PC-9 (cell line): ENCODE results near the gene PTPRM. TPM values are rescaled to one million over a fixed set of nuclear protein-coding genes. Genes with fewer than 3 reads are reported as not detected.

Source experiments
- BruUV-seq: library from RNA; stranded (reverse); fragments of 400-500 nt; replicated peaks from 2 replicates; lab custom pipeline; 2021; lab: Mats Ljungman, UMichigan
- CTCF ChIA-PET: fragments of 300-600 bp; sonication (Branson Sonifier 250); formaldehyde crosslinking; loops from one replicate; lab custom pipeline; 2022; ENCODE audit warnings: antibody characterized with exemption; lab: Charles Lee
- POLR2A ChIA-PET: fragments of 300-600 bp; sonication (Branson Sonifier 250); formaldehyde crosslinking; loops from one replicate; lab custom pipeline; 2022; ENCODE audit warnings: antibody characterized with exemption; ENCODE audit not compliant: unreplicated experiment; lab: Charles Lee
- DNase-seq, 2 experiments: peaks; one replicate each; pipeline versions ENCODE4 v3.0.0 to v3.0.0-alpha.2; 2015 to 2022; ENCODE audit warnings: mixed read lengths in 1 of 2
- H2AFZ ChIP-seq: fragments of 200-600 bp; sonication (generic); 2 replicates; pipeline ENCODE4 v1.8.1; 2017; ENCODE audit warnings: antibody characterized with exemption
- H3F3A ChIP-seq: fragments of 200-600 bp; sonication (generic); 2 replicates; pipeline ENCODE4 v1.8.1; 2017; ENCODE audit warnings: antibody characterized with exemption, mild to moderate bottlenecking, low read depth; ENCODE audit not compliant: insufficient read depth
- H3K27ac ChIP-seq: fragments of 200-600 bp; sonication (generic); 2 replicates; pipeline ENCODE4 v1.6.1; 2016; ENCODE audit warnings: mixed run types
- H3K27me3 ChIP-seq: fragments of 200-600 bp; sonication (generic); 2 replicates; pipeline ENCODE4 v1.6.1; 2016; ENCODE audit warnings: low read depth, mixed run types; ENCODE audit not compliant: insufficient read depth
- H3K36me3 ChIP-seq: fragments of 200-600 bp; sonication (generic); 2 replicates; pipeline ENCODE4 v1.6.1; 2016; ENCODE audit warnings: low read depth, mixed run types
- H3K4me1 ChIP-seq: fragments of 200-600 bp; sonication (generic); replicated peaks from 2 replicates; pipeline ENCODE4 v1.6.1; 2016; ENCODE audit warnings: mixed run types; ENCODE audit not compliant: insufficient read depth
- H3K4me2 ChIP-seq: fragments of 200-600 bp; sonication (generic); 2 replicates; pipeline ENCODE4 v1.6.1; 2017; ENCODE audit warnings: mixed run types
- H3K4me3 ChIP-seq: fragments of 200-600 bp; sonication (generic); 2 replicates; pipeline ENCODE4 v1.6.1; 2016; ENCODE audit warnings: mixed run types
- H3K79me2 ChIP-seq: fragments of 200-600 bp; sonication (generic); 2 replicates; pipeline ENCODE4 v1.6.1; 2017; ENCODE audit warnings: low read depth, mixed run types
- H3K9me2 ChIP-seq: fragments of 200-600 bp; sonication (generic); 2 replicates; pipeline ENCODE4 v1.8.1; 2017; ENCODE audit warnings: mild to moderate bottlenecking; ENCODE audit not compliant: insufficient read depth
- H3K9me3 ChIP-seq: fragments of 200-600 bp; sonication (generic); 2 replicates; pipeline ENCODE4 v1.8.1; 2016; ENCODE audit warnings: low read depth; ENCODE audit not compliant: insufficient read depth
- H4K20me1 ChIP-seq: fragments of 200-600 bp; sonication (generic); 2 replicates; pipeline ENCODE4 v1.8.1; 2017; ENCODE audit not compliant: insufficient read depth
- CTCF ChIP-seq: fragments of 200-600 bp; sonication (generic); conservative IDR thresholded peaks from 2 replicates; pipeline ENCODE4 v1.6.1; 2017; ENCODE audit warnings: mixed run types, antibody characterized with exemption, mild to moderate bottlenecking, moderate library complexity
- EZH2 ChIP-seq: fragments of 200-600 bp; sonication (generic); IDR thresholded peaks from 2 replicates; pipeline ENCODE4 v1.8.0; 2017; ENCODE audit warnings: antibody characterized with exemption, low read depth
- intact Hi-C: fragments of 100-400 bp; cut with micrococcal nuclease; formaldehyde crosslinking; loops from one replicate; pipeline ENCODE4 v1.10.0; 2022; ENCODE audit not compliant: unreplicated experiment
- total RNA-seq: library from RNA; stranded (reverse); gene quantifications from 2 replicates; pipeline ENCODE4 v1.2.3, GENCODE V29; 2021

The PTPRM gene
- total RNA-seq, 1 experiment from 2014 or later: 32.5 TPM

GRCh38 chr18:7979714-7980113 is 412.6 kb downstream of the PTPRM start:
- H3K79me2 ChIP-seq: no peaks in the 10 kb centered on the region
- no peak overlapping the region for H2AFZ ChIP-seq
- no peaks in the 10 kb centered on the region for H4K20me1 ChIP-seq
- CTCF ChIA-PET: no interaction called here
- no peaks in the 10 kb centered on the region for H3K9me2 ChIP-seq
- peaks cover 8% of the 10 kb centered on the region; the same call in 1 of the 2 replicates for H3K4me1 ChIP-seq
- no peaks in the 10 kb centered on the region for H3F3A ChIP-seq
- no peak overlapping the region for H3K27ac ChIP-seq
- TF ChIP-seq EZH2 (no peak), CTCF (no peak)
- POLR2A ChIA-PET: no interaction called here
- no peaks in the 10 kb centered on the region for H3K27me3 ChIP-seq
- no peak for DNase-seq
- H3K36me3 ChIP-seq: no peaks in the 10 kb centered on the region
- BruUV-seq: no TSS peak
- intact Hi-C loops: loop anchor here (10.0 kb wide), 1 partner anchor 505 kb away; no protein-coding TSS in a partner anchor
- H3K4me3 ChIP-seq: no peak overlapping the region
- H3K9me3 ChIP-seq: no peaks in the 10 kb centered on the region
- H3K4me2 ChIP-seq: no peak overlapping the region

GRCh38 chr18:7980136-7980535 is 413.0 kb downstream of the PTPRM start:
- H3K27me3 ChIP-seq: no peaks in the 10 kb centered on the region
- no peaks in the 10 kb centered on the region for H4K20me1 ChIP-seq
- H3K9me2 ChIP-seq: no peaks in the 10 kb centered on the region
- no peak overlapping the region for H3K27ac ChIP-seq
- H3K36me3 ChIP-seq: no peaks in the 10 kb centered on the region
- H2AFZ ChIP-seq: no peak overlapping the region
- no peak for DNase-seq
- H3K9me3 ChIP-seq: no peaks in the 10 kb centered on the region
- H3F3A ChIP-seq: no peaks in the 10 kb centered on the region
- peaks cover 8% of the 10 kb centered on the region; the same call in 1 of the 2 replicates for H3K4me1 ChIP-seq
- ChIA-PET POLR2A (no interaction called here), CTCF (no interaction called here)
- H3K4me3 ChIP-seq: no peak overlapping the region
- intact Hi-C loops: no loop called here
- H3K4me2 ChIP-seq: no peak overlapping the region
- no peaks in the 10 kb centered on the region for H3K79me2 ChIP-seq
- no peak for TF ChIP-seq EZH2
- TF ChIP-seq CTCF: 0 out of 2 replicates have a peak, but pooled peaks have one; percentile 28
- BruUV-seq: no TSS peak

GRCh38 chr18:7980656-7981055 is 413.5 kb downstream of the PTPRM start:
- TF ChIP-seq CTCF (no peak), EZH2 (no peak)
- no peak for DNase-seq
- H4K20me1 ChIP-seq: no peaks in the 10 kb centered on the region
- no peak overlapping the region for H3K4me2 ChIP-seq
- no peaks in the 10 kb centered on the region for H3K27me3 ChIP-seq
- H2AFZ ChIP-seq: no peak overlapping the region
- no peak overlapping the region for H3K4me3 ChIP-seq
- ChIA-PET POLR2A (no interaction called here), CTCF (no interaction called here)
- H3F3A ChIP-seq: no peaks in the 10 kb centered on the region
- H3K36me3 ChIP-seq: no peaks in the 10 kb centered on the region
- no peak overlapping the region for H3K27ac ChIP-seq
- H3K4me1 ChIP-seq: peaks cover 8% of the 10 kb centered on the region; the same call in 1 of the 2 replicates
- BruUV-seq: no TSS peak
- no peaks in the 10 kb centered on the region for H3K9me3 ChIP-seq
- intact Hi-C loops: no loop called here
- no peaks in the 10 kb centered on the region for H3K79me2 ChIP-seq
- H3K9me2 ChIP-seq: no peaks in the 10 kb centered on the region
